ENCODE data around the gene C5orf24. TPM values are rescaled to one million over a fixed set of nuclear protein-coding genes. Genes with fewer than 3 reads are reported as not detected.

Gene C5orf24
- total RNA-seq (10 to 100 TPM; 23.0 to 34.9 (median 29.0) TPM), total RNA-seq (17.3 to 66.5 (median 34.0) reads per million in 29 experiments)
- 22.7 TPM for total RNA-seq (2013)

DNA sequence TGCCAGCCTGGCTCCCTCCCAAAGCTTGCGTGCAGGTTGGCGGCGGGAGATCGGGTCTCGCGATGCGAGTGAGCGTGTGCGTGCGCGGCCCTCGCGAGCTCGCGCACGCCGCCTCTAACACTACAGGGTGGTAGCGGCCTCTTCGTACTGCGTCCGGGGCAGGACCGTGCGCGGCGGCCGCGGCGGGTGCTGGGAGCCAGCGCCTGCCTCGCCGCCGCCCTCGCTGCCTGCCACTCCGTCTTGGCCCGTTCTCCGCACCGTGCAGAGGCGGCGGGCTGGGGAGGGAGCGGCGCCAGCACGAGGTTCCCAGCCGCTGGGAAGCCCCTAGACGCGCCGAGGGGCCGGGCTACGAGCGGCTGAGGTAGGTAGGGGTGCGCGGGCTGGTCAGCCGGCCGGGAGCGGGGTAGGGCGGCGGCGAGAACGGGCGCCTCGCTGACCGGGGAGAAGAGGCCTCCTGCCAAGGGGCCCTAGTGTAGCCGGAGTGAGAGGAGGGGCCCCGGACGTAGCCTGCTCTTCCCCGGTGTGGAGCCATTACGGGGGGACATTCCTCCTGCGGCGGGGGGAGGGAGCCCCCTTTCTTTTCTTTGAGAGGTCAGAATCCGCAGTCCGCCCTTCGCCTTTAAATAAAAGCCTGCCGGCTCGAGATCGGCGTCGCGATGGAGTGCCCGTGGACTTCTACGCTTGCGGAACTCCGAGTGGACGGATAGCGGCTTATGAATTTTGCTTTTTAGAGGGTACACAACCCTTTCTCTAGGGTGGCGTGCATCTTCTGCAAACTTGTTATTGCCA is at the start of gene C5orf24:
Gene C5orf24, plus strand, starts transcription at position 117 of the 789 bp plus-strand sequence. CDS start 8,933 bp downstream, outside the sequence.
- no peaks in the 10 kb centered on the region for H3K9me3 Mint-ChIP-seq
- no peaks in the 10 kb centered on the region for H3K27me3 Mint-ChIP-seq
- Histone ChIP-seq H3K9me3 (no peaks in the 10 kb centered on the region), H3K27ac (ENCODE audit: low read length) (peak within 1 kb of the TSS; percentile 85), H3K36me3 (ENCODE audit: control insufficient read depth in 2 of 2, extremely low read depth in 1 of 2, insufficient read depth in 1 of 2, low read length in 1 of 2) (peaks cover 0 to 14% of the 10 kb centered on the region in 2 donors), H3K4me3 (ENCODE audit: control insufficient read depth in 1 of 2, extremely low read depth in 1 of 2, low read length in 1 of 2) (peak within 1 kb of the TSS; percentile 66 to 96), H3K27me3 (replicated peaks in 1 of 2; ENCODE audit: control insufficient read depth in 2 of 2, extremely low read depth in 1 of 2, insufficient read depth in 2 of 2, low read length in 1 of 2) (no peaks in the 10 kb centered on the region), H3K4me1 (ENCODE audit: control insufficient read depth in 1 of 2, extremely low read depth in 1 of 2, insufficient read depth in 2 of 2, low read length in 2 of 2) (peaks cover 8 to 31% of the 10 kb centered on the region in 2 experiments)
- POLR2A ChIA-PET, result interaction anchor here (0.6 to 1.1 kb wide), 5 partner anchors 8 to 85 kb away, joined by 3 to 6 read pairs (median 4); partner anchors contain the start of genes PCBD2 (in 1 of the 2) and TXNDC15 (in 1 of the 2)
- peaks cover 3% of the 10 kb centered on the region for H3K36me3 Mint-ChIP-seq
- WGBS (ENCODE audit: insufficient coverage), result under 1% methylated on average over 76 of the region's 84 CpGs
- peak within 1 kb of the TSS; percentile 96 to 97 for H3K27ac Mint-ChIP-seq
- CTCF ChIA-PET, result interaction anchor here in 1 of 2 donors (0.7 to 1.3 kb wide), 5 partner anchors 27 to 108 kb away, joined by 3 to 7 read pairs (median 5); partner anchors contain the start of genes CAMLG and PCBD2
- peak within 1 kb of the TSS; percentile 81 to 93 (median 92) for H3K4me3 Mint-ChIP-seq
- H3K4me1 Mint-ChIP-seq, result peaks cover 31 to 37% (median 32%) of the 10 kb centered on the region in 3 donors
- ATAC-seq (replicated peaks in 1 of 4) (peak; percentile 92 to 97 (median 95)), DNase-seq (peak; percentile 82 to 97 (median 90))

DNA sequence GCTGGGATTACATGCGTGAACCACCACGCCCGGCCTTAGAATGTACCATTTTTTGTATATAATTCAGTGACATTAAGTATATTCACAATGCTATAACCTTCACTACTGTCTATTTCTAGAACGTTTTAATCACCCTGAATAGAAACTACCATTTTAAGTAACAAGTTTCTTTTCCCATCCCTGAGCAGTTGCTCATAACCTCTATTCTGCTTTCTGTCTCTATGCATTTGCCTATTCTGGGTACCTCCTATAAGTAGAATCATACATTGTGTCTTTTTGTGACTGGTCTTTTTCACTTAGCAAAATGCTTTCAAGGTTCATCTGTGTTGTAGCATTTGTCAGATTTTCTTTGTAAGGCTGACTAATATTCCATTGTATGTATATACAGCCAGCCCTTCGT is 47.3 kb upstream of the C5orf24 start:
- CTCF ChIA-PET, result interaction anchor here in 1 of 2 donors (0.7 kb wide), 1 partner anchor 402 kb away, joined by 4 read pairs; no protein-coding TSS in a partner anchor
- Mint-ChIP-seq H3K27ac (no peak overlapping the region), H3K27me3 (no peaks in the 10 kb centered on the region), H3K36me3 (peaks cover 59% of the 10 kb centered on the region), H3K4me3 (no peak overlapping the region), H3K4me1 (peaks cover 0 to 6% (median 0%) of the 10 kb centered on the region in 3 donors), H3K9me3 (no peaks in the 10 kb centered on the region)
- Histone ChIP-seq H3K4me1 (ENCODE audit: control insufficient read depth in 1 of 2, extremely low read depth in 1 of 2, insufficient read depth in 2 of 2, low read length in 2 of 2) (no peaks in the 10 kb centered on the region), H3K27me3 (replicated peaks in 1 of 2; ENCODE audit: control insufficient read depth in 2 of 2, extremely low read depth in 1 of 2, insufficient read depth in 2 of 2, low read length in 1 of 2) (no peaks in the 10 kb centered on the region), H3K36me3 (ENCODE audit: control insufficient read depth in 2 of 2, extremely low read depth in 1 of 2, insufficient read depth in 1 of 2, low read length in 1 of 2) (peaks cover 5 to 63% of the 10 kb centered on the region in 2 donors), H3K27ac (ENCODE audit: low read length) (no peak overlapping the region), H3K9me3 (no peaks in the 10 kb centered on the region), H3K4me3 (ENCODE audit: control insufficient read depth in 1 of 2, extremely low read depth in 1 of 2, low read length in 1 of 2) (no peak overlapping the region)
- POLR2A ChIA-PET, result no interaction called here
- WGBS (ENCODE audit: insufficient coverage), result no CpG with 5 or more reads among the region's 5 CpGs
- no peak for DNase-seq
- ATAC-seq (replicated peaks in 1 of 4), result no peak

DNA sequence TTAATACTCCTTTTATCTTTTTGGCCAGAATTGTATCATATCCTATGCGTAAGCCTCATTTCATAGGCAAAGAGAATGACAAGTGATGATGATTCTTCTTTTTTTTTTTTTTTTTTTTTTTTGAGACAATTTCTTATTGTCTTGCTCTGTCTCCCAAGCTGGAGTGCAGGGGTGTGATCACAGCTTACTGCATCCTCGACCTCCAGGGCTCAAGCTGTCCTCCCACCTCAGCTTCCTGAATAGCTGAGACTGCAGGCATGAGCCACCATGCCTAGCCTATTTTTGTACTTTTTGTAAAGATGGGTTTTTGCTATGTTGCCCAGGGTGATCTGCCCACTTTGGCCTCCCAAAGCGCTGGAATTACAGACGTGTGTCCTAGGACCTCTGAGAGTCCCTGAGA is 41.9 kb upstream of the C5orf24 start:
- ATAC-seq (replicated peaks in 1 of 4) (no peak), DNase-seq (no peak)
- Mint-ChIP-seq H3K4me1 (peaks cover 0 to 6% (median 0%) of the 10 kb centered on the region in 3 donors), H3K4me3 (no peak overlapping the region), H3K36me3 (peaks cover 45% of the 10 kb centered on the region), H3K27me3 (no peaks in the 10 kb centered on the region), H3K27ac (no peak overlapping the region), H3K9me3 (no peaks in the 10 kb centered on the region)
- Histone ChIP-seq H3K4me1 (ENCODE audit: control insufficient read depth in 1 of 2, extremely low read depth in 1 of 2, insufficient read depth in 2 of 2, low read length in 2 of 2) (no peaks in the 10 kb centered on the region), H3K27me3 (replicated peaks in 1 of 2; ENCODE audit: control insufficient read depth in 2 of 2, extremely low read depth in 1 of 2, insufficient read depth in 2 of 2, low read length in 1 of 2) (no peaks in the 10 kb centered on the region), H3K9me3 (no peaks in the 10 kb centered on the region), H3K36me3 (ENCODE audit: control insufficient read depth in 2 of 2, extremely low read depth in 1 of 2, insufficient read depth in 1 of 2, low read length in 1 of 2) (peaks cover 0 to 39% of the 10 kb centered on the region in 2 donors), H3K4me3 (ENCODE audit: control insufficient read depth in 1 of 2, extremely low read depth in 1 of 2, low read length in 1 of 2) (no peak overlapping the region), H3K27ac (ENCODE audit: low read length) (no peak overlapping the region)
- WGBS (ENCODE audit: insufficient coverage), result no CpG with 5 or more reads among the region's 4 CpGs
- POLR2A ChIA-PET, result no interaction called here
- CTCF ChIA-PET, result interaction anchor here in 1 of 2 donors (0.6 kb wide), 1 partner anchor 65 kb away, joined by 3 read pairs; the partner anchor contains the start of gene CAMLG

DNA sequence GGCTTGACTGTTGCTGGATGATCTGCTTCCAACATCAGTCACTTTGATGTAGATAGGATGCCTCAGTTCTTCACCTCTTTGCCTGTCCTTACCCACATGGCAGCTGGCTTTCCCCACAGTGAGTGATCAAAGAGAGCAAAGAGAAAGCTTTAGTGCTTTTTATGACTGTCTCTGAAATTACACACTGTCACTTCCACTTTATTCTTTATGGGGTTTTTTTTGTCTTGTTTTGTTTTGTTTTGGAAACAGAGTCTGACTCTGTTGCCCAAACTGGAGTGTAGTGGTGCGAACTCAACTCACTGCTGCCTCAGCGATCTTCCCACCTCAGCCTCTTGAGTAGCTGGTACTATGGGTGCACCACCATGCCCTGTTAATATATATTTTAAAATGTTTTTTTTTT is 32.4 kb upstream of the C5orf24 start:
- CTCF ChIA-PET, result no interaction called here
- H3K27me3 Mint-ChIP-seq, result no peaks in the 10 kb centered on the region
- H3K9me3 Mint-ChIP-seq, result no peaks in the 10 kb centered on the region
- H3K36me3 Mint-ChIP-seq, result peaks cover 32% of the 10 kb centered on the region
- peak in 2 of 35 experiments; percentile 17 to 18 for DNase-seq
- Histone ChIP-seq H3K36me3 (ENCODE audit: control insufficient read depth in 2 of 2, extremely low read depth in 1 of 2, insufficient read depth in 1 of 2, low read length in 1 of 2) (peaks cover 0 to 47% of the 10 kb centered on the region in 2 donors), H3K9me3 (no peaks in the 10 kb centered on the region), H3K27me3 (replicated peaks in 1 of 2; ENCODE audit: control insufficient read depth in 2 of 2, extremely low read depth in 1 of 2, insufficient read depth in 2 of 2, low read length in 1 of 2) (no peaks in the 10 kb centered on the region), H3K27ac (ENCODE audit: low read length) (no peak overlapping the region), H3K4me3 (ENCODE audit: control insufficient read depth in 1 of 2, extremely low read depth in 1 of 2, low read length in 1 of 2) (no peak overlapping the region), H3K4me1 (ENCODE audit: control insufficient read depth in 1 of 2, extremely low read depth in 1 of 2, insufficient read depth in 2 of 2, low read length in 2 of 2) (peaks cover 0 to 6% of the 10 kb centered on the region in 2 experiments)
- peak in 1 of 4 experiments; percentile 66 for ATAC-seq (replicated peaks in 1 of 4)
- no CpG with 5 or more reads among the region's 2 CpGs for WGBS (ENCODE audit: insufficient coverage)
- no peak overlapping the region for H3K4me3 Mint-ChIP-seq
- H3K27ac Mint-ChIP-seq, result peak overlapping the region in 1 of 2 donors; percentile 79
- H3K4me1 Mint-ChIP-seq, result peaks cover 0 to 10% (median 6%) of the 10 kb centered on the region in 3 donors
- POLR2A ChIA-PET, result no interaction called here

DNA sequence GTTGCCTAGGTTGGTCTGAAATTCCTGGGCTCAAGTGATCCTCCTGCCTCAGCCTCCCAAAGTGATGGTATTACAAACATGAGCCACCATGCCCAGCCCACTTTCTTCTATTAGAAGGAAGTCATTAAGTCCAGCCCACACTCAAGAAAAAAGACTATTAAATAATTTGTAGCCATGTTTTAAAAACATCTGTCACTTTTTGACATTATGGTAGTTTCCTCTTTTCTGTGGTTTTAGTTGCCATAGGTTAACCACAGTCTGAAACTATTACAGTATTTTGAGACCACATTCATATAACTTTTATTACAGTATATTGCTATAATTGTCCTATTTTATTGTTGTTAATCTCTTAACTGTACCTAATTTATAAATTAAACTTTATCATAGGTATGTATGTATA is 31.9 kb upstream of the C5orf24 start:
- H3K4me3 Mint-ChIP-seq, result no peak overlapping the region
- ChIA-PET POLR2A (no interaction called here), CTCF (no interaction called here)
- no peaks in the 10 kb centered on the region for H3K27me3 Mint-ChIP-seq
- H3K36me3 Mint-ChIP-seq, result peaks cover 32% of the 10 kb centered on the region
- no peaks in the 10 kb centered on the region for H3K9me3 Mint-ChIP-seq
- DNase-seq (no peak), ATAC-seq (replicated peaks in 1 of 4) (no peak)
- no peaks in the 10 kb centered on the region for H3K27me3 ChIP-seq (replicated peaks in 1 of 2; ENCODE audit: control insufficient read depth in 2 of 2, extremely low read depth in 1 of 2, insufficient read depth in 2 of 2, low read length in 1 of 2)
- no peaks in the 10 kb centered on the region for H3K9me3 ChIP-seq
- H3K4me3 ChIP-seq (ENCODE audit: control insufficient read depth in 1 of 2, extremely low read depth in 1 of 2, low read length in 1 of 2), result no peak overlapping the region
- peaks cover 0 to 10% (median 6%) of the 10 kb centered on the region in 3 donors for H3K4me1 Mint-ChIP-seq
- peak overlapping the region; percentile 23 to 79 for H3K27ac Mint-ChIP-seq
- peaks cover 0 to 47% of the 10 kb centered on the region in 2 donors for H3K36me3 ChIP-seq (ENCODE audit: control insufficient read depth in 2 of 2, extremely low read depth in 1 of 2, insufficient read depth in 1 of 2, low read length in 1 of 2)
- H3K4me1 ChIP-seq (ENCODE audit: control insufficient read depth in 1 of 2, extremely low read depth in 1 of 2, insufficient read depth in 2 of 2, low read length in 2 of 2), result peaks cover 0 to 6% of the 10 kb centered on the region in 2 experiments
- no peak overlapping the region for H3K27ac ChIP-seq (ENCODE audit: low read length)

DNA sequence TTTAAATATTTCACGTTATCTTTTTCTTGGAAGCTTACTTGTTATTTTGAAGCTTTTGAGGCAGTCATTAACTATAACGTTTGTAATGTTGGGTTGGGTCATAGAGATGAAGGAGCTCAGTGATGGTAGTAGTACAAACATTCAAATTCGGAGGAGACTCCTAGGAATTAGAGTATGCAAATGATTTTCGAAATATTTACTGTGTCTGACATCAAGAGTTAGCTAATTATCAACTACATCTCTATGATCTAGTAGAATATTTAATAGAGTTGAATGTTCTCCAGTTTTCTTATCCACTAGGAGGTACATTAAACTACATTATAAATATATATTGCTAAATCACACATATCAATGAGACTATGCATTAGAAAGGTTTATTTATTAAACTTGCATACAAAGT is 28.8 kb upstream of the C5orf24 start:
- Mint-ChIP-seq H3K27me3 (no peaks in the 10 kb centered on the region), H3K4me1 (peaks cover 0 to 10% (median 6%) of the 10 kb centered on the region in 3 donors), H3K9me3 (no peaks in the 10 kb centered on the region), H3K27ac (peak overlapping the region in 1 of 2 donors; percentile 35), H3K4me3 (no peak overlapping the region), H3K36me3 (peaks cover 42% of the 10 kb centered on the region)
- Histone ChIP-seq H3K4me1 (ENCODE audit: control insufficient read depth in 1 of 2, extremely low read depth in 1 of 2, insufficient read depth in 2 of 2, low read length in 2 of 2) (peaks cover 0 to 6% of the 10 kb centered on the region in 2 experiments), H3K9me3 (no peaks in the 10 kb centered on the region), H3K27ac (ENCODE audit: low read length) (no peak overlapping the region), H3K4me3 (ENCODE audit: control insufficient read depth in 1 of 2, extremely low read depth in 1 of 2, low read length in 1 of 2) (no peak overlapping the region), H3K36me3 (ENCODE audit: control insufficient read depth in 2 of 2, extremely low read depth in 1 of 2, insufficient read depth in 1 of 2, low read length in 1 of 2) (peaks cover 5 to 56% of the 10 kb centered on the region in 2 donors), H3K27me3 (replicated peaks in 1 of 2; ENCODE audit: control insufficient read depth in 2 of 2, extremely low read depth in 1 of 2, insufficient read depth in 2 of 2, low read length in 1 of 2) (no peaks in the 10 kb centered on the region)
- DNase-seq, result no peak
- POLR2A ChIA-PET, result interaction anchor here in 1 of 2 donors (0.6 kb wide), 2 partner anchors 11 to 413 kb away, joined by 5 to 6 read pairs; no protein-coding TSS in a partner anchor
- WGBS (ENCODE audit: insufficient coverage), result 100% methylated on average over 2 of the region's 4 CpGs
- CTCF ChIA-PET, result interaction anchor here (0.5 to 1.2 kb wide), 2 partner anchors 103 to 790 kb away, joined by 3 to 6 read pairs; no protein-coding TSS in a partner anchor
- no peak for ATAC-seq (replicated peaks in 1 of 4)
